IMR-90 (cell line): ENCODE data around the gene MARCKSL1.

Experiments used
- POLR2A ChIP-seq: IDR thresholded peaks from 2 replicates; pipeline ENCODE4 v1.6.1; 2012; ENCODE audit warnings: mild to moderate bottlenecking, low read depth, low read length
- RAD21 ChIP-seq: IDR thresholded peaks from 2 replicates; pipeline ENCODE4 v1.6.1; 2012; ENCODE audit warnings: low read length, improper control_type of control experiment
- RCOR1 ChIP-seq: IDR thresholded peaks from 2 replicates; pipeline ENCODE4 v1.6.1; 2012; ENCODE audit warnings: mild to moderate bottlenecking, low read length, improper control_type of control experiment; ENCODE audit not compliant: insufficient replicate concordance
- TF ChIP-seq, protein P1 (sequence below): conservative IDR thresholded peaks from 2 replicates; pipeline ENCODE4 v1.5.1; 2012; ENCODE audit warnings: mild to moderate bottlenecking, low read depth, low read length, improper control_type of control experiment
- TF ChIP-seq, protein P2 (sequence below): fragments of 150-350 bp; IDR thresholded peaks from 2 replicates; pipeline ENCODE4 v1.6.1; 2016; ENCODE audit warnings: low read depth, mild to moderate bottlenecking, low read length, moderate library complexity, borderline replicate concordance

DNA sequence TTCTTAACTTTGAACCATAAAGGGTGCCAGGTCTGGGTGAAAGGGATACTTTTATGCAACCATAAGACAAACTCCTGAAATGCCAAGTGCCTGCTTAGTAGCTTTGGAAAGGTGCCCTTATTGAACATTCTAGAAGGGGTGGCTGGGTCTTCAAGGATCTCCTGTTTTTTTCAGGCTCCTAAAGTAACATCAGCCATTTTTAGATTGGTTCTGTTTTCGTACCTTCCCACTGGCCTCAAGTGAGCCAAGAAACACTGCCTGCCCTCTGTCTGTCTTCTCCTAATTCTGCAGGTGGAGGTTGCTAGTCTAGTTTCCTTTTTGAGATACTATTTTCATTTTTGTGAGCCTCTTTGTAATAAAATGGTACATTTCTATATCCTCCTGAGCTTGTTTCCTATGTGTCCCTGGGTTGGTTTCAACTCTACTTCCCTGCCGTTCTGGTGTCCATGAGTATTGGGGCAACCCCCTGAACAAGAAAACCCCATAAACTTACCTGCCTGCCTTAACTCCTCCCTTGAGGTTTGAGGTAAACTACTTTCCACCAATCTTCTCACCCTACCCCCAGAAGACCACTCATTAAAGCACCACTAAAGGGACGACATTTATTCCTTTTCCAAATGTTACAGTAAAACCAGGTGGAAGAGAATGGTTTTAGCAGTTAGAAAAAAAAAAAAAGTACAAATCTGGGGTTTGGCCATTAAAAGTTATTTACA lies 2.6 kb downstream of the MARCKSL1 start:
- TF ChIP-seq POLR2A (no peak; the same call in 1 of the 2 replicates), RAD21 (no peak), RCOR1 (no peak)
- TF ChIP-seq, protein P1, sequence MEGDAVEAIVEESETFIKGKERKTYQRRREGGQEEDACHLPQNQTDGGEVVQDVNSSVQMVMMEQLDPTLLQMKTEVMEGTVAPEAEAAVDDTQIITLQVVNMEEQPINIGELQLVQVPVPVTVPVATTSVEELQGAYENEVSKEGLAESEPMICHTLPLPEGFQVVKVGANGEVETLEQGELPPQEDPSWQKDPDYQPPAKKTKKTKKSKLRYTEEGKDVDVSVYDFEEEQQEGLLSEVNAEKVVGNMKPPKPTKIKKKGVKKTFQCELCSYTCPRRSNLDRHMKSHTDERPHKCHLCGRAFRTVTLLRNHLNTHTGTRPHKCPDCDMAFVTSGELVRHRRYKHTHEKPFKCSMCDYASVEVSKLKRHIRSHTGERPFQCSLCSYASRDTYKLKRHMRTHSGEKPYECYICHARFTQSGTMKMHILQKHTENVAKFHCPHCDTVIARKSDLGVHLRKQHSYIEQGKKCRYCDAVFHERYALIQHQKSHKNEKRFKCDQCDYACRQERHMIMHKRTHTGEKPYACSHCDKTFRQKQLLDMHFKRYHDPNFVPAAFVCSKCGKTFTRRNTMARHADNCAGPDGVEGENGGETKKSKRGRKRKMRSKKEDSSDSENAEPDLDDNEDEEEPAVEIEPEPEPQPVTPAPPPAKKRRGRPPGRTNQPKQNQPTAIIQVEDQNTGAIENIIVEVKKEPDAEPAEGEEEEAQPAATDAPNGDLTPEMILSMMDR, result no peak
- TF ChIP-seq, protein P2, sequence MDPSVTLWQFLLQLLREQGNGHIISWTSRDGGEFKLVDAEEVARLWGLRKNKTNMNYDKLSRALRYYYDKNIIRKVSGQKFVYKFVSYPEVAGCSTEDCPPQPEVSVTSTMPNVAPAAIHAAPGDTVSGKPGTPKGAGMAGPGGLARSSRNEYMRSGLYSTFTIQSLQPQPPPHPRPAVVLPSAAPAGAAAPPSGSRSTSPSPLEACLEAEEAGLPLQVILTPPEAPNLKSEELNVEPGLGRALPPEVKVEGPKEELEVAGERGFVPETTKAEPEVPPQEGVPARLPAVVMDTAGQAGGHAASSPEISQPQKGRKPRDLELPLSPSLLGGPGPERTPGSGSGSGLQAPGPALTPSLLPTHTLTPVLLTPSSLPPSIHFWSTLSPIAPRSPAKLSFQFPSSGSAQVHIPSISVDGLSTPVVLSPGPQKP, result no peak
